Measurements from ENCODE around the gene RPS25.
"Not testable (repeated sequence)": the region's sequence is repeated elsewhere in the genome, so short reads cannot be mapped to it uniquely, and the experiment has no call there.

Gene RPS25

DNA sequence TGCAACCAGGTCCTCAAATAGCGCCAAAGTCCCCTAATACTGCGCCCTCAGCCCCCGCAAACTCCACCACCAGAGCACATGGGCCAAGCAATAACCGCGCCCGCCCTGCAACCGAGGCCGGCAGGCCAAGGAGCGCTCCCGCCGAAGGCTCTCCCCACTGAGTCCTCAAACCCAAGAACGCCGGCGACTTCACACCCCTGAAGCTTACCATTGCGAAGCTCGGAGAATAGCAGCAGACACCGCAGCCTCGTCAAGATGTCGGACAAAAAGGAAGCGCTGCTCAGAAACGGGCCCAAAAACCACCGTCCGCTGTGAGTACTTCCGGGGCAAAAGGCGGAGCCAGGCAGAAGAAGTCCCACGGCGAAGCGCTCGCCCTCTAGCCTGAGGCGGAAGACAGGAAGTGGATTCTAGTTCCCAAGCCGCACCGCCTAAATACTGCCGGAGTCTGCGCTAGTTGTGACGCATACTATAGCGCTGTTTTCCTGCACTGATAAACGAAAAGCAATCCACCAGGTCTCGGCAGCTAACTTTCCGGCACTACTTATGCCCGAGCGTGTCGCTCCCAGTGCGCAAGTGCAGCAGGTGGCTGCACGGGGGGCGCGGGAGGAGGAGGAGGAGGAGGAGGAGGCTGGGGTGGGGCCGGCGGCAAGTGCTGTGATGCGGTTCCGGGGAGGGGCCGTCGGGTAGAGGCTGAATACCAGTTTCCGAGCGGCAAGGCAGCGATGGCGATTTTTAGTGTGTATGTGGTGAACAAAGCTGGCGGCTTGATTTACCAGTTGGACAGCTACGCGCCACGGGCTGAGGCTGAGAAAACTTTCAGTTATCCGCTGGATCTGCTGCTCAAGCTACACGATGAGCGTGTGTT lies at the start of gene RPS25, which contains the start of gene TRAPPC4:
RPS25 (minus strand) TSS at position 270 of the 865 bp plus-strand sequence; CDS start at position 211, 59 bp downstream.
TRAPPC4 (plus strand) TSS at position 693 of the 865 bp plus-strand sequence; CDS start at position 723, 30 bp downstream.
- Histone ChIP-seq H3K9ac (ENCODE audit: low read depth, low read length) (peak within 1 kb of the TSS; percentile 99), H3K4me3 (ENCODE audit: low read depth, low read length) (peak within 1 kb of the TSS; percentile 99), H3K9me3 (ENCODE audit: control insufficient read depth, insufficient read depth, low read length) (no peaks in the 10 kb centered on the region), H3K27me3 (ENCODE audit: control insufficient read depth, insufficient read depth, low read length) (no peaks in the 10 kb centered on the region), H3K36me3 (ENCODE audit: control insufficient read depth, insufficient read depth, low read length) (peaks cover 42% of the 10 kb centered on the region), H3K4me1 (ENCODE audit: control insufficient read depth, insufficient read depth, low read length) (peaks cover 2% of the 10 kb centered on the region)

- Histone ChIP-seq H3K36me3 (ENCODE audit: control insufficient read depth, insufficient read depth, low read length) (no peaks in the 10 kb centered on the region), H3K9me3 (ENCODE audit: control insufficient read depth, insufficient read depth, low read length) (no peaks in the 10 kb centered on the region), H3K9ac (ENCODE audit: low read depth, low read length) (peak within 1 kb of the TSS; percentile 85), H3K4me3 (ENCODE audit: low read depth, low read length) (peak within 1 kb of the TSS; percentile 89), H3K27me3 (ENCODE audit: control insufficient read depth, insufficient read depth, low read length) (no peaks in the 10 kb centered on the region), H3K4me1 (ENCODE audit: control insufficient read depth, insufficient read depth, low read length) (no peaks in the 10 kb centered on the region)
Measured at GRCh38 chr11:119067371-119068222, 49.5 kb upstream of the RPS25 start, which contains the start of gene VPS11. Gene VPS11, plus strand, starts transcription at chr11:119067818. Its CDS starts 6 bp downstream, at chr11:119067824.

GRCh38 chr11:119065369-119065768 lies 47.2 kb upstream of the RPS25 start:
- H3K4me3 ChIP-seq (ENCODE audit: low read depth, low read length), result no peak overlapping the region
- no peaks in the 10 kb centered on the region for H3K27me3 ChIP-seq (ENCODE audit: control insufficient read depth, insufficient read depth, low read length)
- no peak overlapping the region for H3K9ac ChIP-seq (ENCODE audit: low read depth, low read length)
- H3K9me3 ChIP-seq (ENCODE audit: control insufficient read depth, insufficient read depth, low read length), result no peaks in the 10 kb centered on the region
- H3K36me3 ChIP-seq (ENCODE audit: control insufficient read depth, insufficient read depth, low read length), result no peaks in the 10 kb centered on the region
- no peaks in the 10 kb centered on the region for H3K4me1 ChIP-seq (ENCODE audit: control insufficient read depth, insufficient read depth, low read length)

- H3K9ac ChIP-seq (ENCODE audit: low read depth, low read length), result no peak overlapping the region
Measured at GRCh38 chr11:119062779-119063178, 44.6 kb upstream of the RPS25 start.

GRCh38 chr11:119061256-119061655 lies 43.1 kb upstream of the RPS25 start:
- H3K36me3 ChIP-seq (ENCODE audit: control insufficient read depth, insufficient read depth, low read length), result no peaks in the 10 kb centered on the region
- no peaks in the 10 kb centered on the region for H3K4me1 ChIP-seq (ENCODE audit: control insufficient read depth, insufficient read depth, low read length)
- H3K4me3 ChIP-seq (ENCODE audit: low read depth, low read length), result no peak overlapping the region
- H3K9me3 ChIP-seq (ENCODE audit: control insufficient read depth, insufficient read depth, low read length), result no peaks in the 10 kb centered on the region
- no peaks in the 10 kb centered on the region for H3K27me3 ChIP-seq (ENCODE audit: control insufficient read depth, insufficient read depth, low read length)
- no peak overlapping the region for H3K9ac ChIP-seq (ENCODE audit: low read depth, low read length)

More at GRCh38 chr11:119062779-119063178, 44.6 kb upstream of the RPS25 start:
- H3K9me3 ChIP-seq (ENCODE audit: control insufficient read depth, insufficient read depth, low read length), result no peaks in the 10 kb centered on the region
- no peaks in the 10 kb centered on the region for H3K36me3 ChIP-seq (ENCODE audit: control insufficient read depth, insufficient read depth, low read length)
- no peak overlapping the region for H3K4me3 ChIP-seq (ENCODE audit: low read depth, low read length)
- no peaks in the 10 kb centered on the region for H3K27me3 ChIP-seq (ENCODE audit: control insufficient read depth, insufficient read depth, low read length)
- no peaks in the 10 kb centered on the region for H3K4me1 ChIP-seq (ENCODE audit: control insufficient read depth, insufficient read depth, low read length)

DNA sequence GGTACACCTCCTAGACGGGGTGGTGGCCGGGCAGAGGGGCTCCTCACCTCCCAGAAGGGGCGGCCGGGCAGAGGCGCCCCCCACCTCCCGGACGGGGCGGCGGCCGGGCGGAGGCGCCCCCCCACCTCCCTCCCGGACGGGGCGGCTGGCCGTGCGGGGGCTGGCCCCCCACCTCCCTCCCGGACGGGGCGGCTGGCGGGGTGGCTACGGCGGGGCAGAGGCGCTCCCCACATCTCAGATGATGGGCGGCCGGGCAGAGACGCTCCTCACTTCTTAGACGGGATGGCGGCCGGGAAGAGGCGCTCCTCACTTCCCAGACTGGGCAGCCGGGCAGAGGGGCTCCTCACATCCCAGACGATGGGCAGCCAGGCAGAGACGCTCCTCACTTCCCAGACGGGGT lies 41.0 kb upstream of the RPS25 start:
- not testable (repeated sequence) for H3K4me3 ChIP-seq (ENCODE audit: low read depth, low read length); H3K27me3 ChIP-seq (ENCODE audit: control insufficient read depth, insufficient read depth, low read length); H3K4me1 ChIP-seq (ENCODE audit: control insufficient read depth, insufficient read depth, low read length); H3K9ac ChIP-seq (ENCODE audit: low read depth, low read length); H3K9me3 ChIP-seq (ENCODE audit: control insufficient read depth, insufficient read depth, low read length)
- peaks cover 14% of the 10 kb centered on the region for H3K36me3 ChIP-seq (ENCODE audit: control insufficient read depth, insufficient read depth, low read length)

DNA sequence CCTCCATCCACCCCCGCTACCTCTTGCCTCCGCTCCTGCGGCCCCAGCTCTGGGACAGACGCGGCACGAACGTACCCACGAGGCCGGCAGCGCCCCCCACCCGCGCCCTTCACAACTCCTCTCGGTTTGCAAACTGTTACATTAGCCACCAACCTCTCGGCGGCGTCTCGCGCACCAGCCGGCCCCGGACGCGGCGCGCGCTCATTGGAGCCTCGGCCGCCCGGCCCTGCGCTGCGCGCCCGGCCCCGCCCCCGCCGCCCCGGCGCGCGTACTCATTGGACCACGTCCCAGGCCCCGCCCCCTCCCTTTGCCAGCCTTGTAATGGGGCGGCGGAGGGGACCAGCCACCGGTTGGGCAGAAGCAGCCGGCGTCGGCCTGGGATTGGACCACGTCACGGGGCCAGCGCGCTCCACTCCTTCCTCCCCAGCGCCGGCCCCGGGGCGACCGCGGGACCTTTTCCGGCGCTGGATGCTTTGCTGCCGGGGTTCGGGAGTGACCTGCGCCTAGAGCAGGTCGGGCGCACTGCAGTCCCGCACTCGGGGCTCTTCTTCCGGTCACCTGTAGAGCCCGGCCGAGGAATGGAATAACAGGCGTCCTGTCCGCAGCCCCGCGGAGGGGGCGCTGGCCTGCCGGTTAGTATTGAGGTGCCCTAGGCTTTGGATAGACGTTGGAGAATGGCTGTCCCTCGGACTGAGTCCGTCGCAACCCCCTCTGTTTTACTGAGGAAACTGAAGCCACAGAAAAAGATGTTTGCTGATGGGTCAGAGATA lies 39.0 kb upstream of the RPS25 start, which contains the start of gene HYOU1:
HYOU1 (minus strand) TSS at position 206 of the 770 bp plus-strand sequence. CDS start 1,045 bp downstream, outside the sequence.
- Histone ChIP-seq H3K36me3 (ENCODE audit: control insufficient read depth, insufficient read depth, low read length) (peaks cover 33% of the 10 kb centered on the region), H3K27me3 (ENCODE audit: control insufficient read depth, insufficient read depth, low read length) (no peaks in the 10 kb centered on the region), H3K9me3 (ENCODE audit: control insufficient read depth, insufficient read depth, low read length) (no peaks in the 10 kb centered on the region), H3K4me1 (ENCODE audit: control insufficient read depth, insufficient read depth, low read length) (peaks cover 3% of the 10 kb centered on the region), H3K9ac (ENCODE audit: low read depth, low read length) (peak within 1 kb of the TSS; percentile 79), H3K4me3 (ENCODE audit: low read depth, low read length) (peak within 1 kb of the TSS; percentile 90)

DNA sequence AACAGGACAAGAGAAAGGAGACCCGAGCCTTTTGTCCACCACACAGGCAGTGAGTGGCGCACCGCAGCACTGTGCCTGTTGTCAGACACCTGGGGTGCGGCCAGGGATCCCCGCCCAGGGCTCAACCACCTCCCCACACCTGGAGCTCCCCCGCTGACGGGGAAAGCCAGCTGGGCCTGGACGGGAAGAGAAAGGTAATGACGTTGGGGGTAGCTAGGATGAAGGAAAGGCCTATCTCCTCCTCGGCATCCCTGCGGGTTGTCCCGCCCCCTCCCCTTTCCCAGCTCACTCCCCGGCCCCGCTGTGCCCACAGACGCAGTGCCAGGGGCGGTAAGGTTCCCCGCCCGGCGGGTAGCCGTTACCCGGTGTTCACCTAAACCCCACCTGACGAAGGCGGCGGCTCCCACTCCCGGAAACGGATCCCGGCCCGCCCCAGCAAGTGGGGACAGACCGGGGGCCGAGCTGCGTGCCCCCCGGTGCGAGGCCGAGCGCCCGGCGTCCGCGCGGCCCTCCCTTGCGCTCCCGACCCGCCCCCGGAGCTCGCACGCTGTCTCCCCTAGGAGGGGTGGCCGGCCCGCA lies 38.4 kb upstream of the RPS25 start:
- peak overlapping the region; percentile 87 for H3K4me3 ChIP-seq (ENCODE audit: low read depth, low read length)
- H3K36me3 ChIP-seq (ENCODE audit: control insufficient read depth, insufficient read depth, low read length), result peaks cover 40% of the 10 kb centered on the region
- H3K27me3 ChIP-seq (ENCODE audit: control insufficient read depth, insufficient read depth, low read length), result no peaks in the 10 kb centered on the region
- peak overlapping the region; percentile 79 for H3K9ac ChIP-seq (ENCODE audit: low read depth, low read length)
- H3K9me3 ChIP-seq (ENCODE audit: control insufficient read depth, insufficient read depth, low read length), result no peaks in the 10 kb centered on the region
- peaks cover 3% of the 10 kb centered on the region for H3K4me1 ChIP-seq (ENCODE audit: control insufficient read depth, insufficient read depth, low read length)

- Histone ChIP-seq H3K36me3 (ENCODE audit: control insufficient read depth, insufficient read depth, low read length) (peaks cover 46% of the 10 kb centered on the region), H3K27me3 (ENCODE audit: control insufficient read depth, insufficient read depth, low read length) (no peaks in the 10 kb centered on the region), H3K9ac (ENCODE audit: low read depth, low read length) (peak overlapping the region; percentile 79), H3K4me1 (ENCODE audit: control insufficient read depth, insufficient read depth, low read length) (peaks cover 3% of the 10 kb centered on the region), H3K9me3 (ENCODE audit: control insufficient read depth, insufficient read depth, low read length) (no peaks in the 10 kb centered on the region), H3K4me3 (ENCODE audit: low read depth, low read length) (peak overlapping the region; percentile 87)
Measured at GRCh38 chr11:119055901-119056300, 37.8 kb upstream of the RPS25 start.

DNA sequence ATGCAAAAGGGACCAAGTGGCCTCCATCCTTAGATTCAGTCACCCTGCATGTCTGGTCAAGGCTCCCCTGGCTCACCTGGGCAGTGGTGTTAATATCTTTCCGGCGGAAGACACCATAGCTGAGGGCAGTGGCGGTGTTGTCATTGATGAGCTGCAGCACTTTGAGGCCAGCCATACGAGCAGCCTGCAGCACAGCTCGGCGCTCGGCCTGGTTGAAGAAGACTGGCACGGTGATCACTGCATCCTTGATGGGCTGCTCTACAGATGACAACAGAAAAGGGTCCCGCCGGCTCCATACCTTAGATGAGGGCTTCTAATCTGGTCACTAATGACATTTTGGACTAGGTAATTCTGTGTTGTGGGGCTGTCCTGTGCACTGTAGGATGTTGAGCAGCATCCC lies 36.3 kb upstream of the RPS25 start:
- Histone ChIP-seq H3K9me3 (ENCODE audit: control insufficient read depth, insufficient read depth, low read length) (no peaks in the 10 kb centered on the region), H3K36me3 (ENCODE audit: control insufficient read depth, insufficient read depth, low read length) (peaks cover 56% of the 10 kb centered on the region)

More for the DNA sequence above, 36.3 kb upstream of the RPS25 start:
- Histone ChIP-seq H3K4me1 (ENCODE audit: control insufficient read depth, insufficient read depth, low read length) (peaks cover 3% of the 10 kb centered on the region), H3K27me3 (ENCODE audit: control insufficient read depth, insufficient read depth, low read length) (no peaks in the 10 kb centered on the region), H3K4me3 (ENCODE audit: low read depth, low read length) (no peak overlapping the region), H3K9ac (ENCODE audit: low read depth, low read length) (no peak overlapping the region)

All from iPS-15b (cell line).